Vagina (tissue), 2 donors: Measurements from ENCODE around the gene EDN1. TPM values are rescaled to one million over a fixed set of nuclear protein-coding genes. Genes with fewer than 3 reads are reported as not detected.

ENCODE experiments used
- DNase-seq, 2 donors: peaks; one replicate each; pipeline ENCODE4 v3.0.0-alpha.2; 2017; ENCODE audit errors: extremely low spot score in 2 of 2
- H3K27ac ChIP-seq: fragments of 200-600 bp; sonication (generic); one replicate; pipeline ENCODE4 v1.5.1; 2019
- H3K27me3 ChIP-seq: fragments of 200-600 bp; sonication (generic); one replicate; pipeline ENCODE4 v1.5.1; 2019
- H3K36me3 ChIP-seq, 2 donors: fragments of 200-600 bp; sonication (generic); one replicate each; pipeline ENCODE4 v1.5.1; 2017 to 2019
- H3K4me1 ChIP-seq: fragments of 200-600 bp; sonication (generic); one replicate; pipeline ENCODE4 v1.5.1; 2019
- H3K4me3 ChIP-seq, 2 donors: fragments of 200-600 bp; sonication (generic); 1 replicate in 1 of 2; 2 replicates in 1 of 2; pipeline ENCODE4 v1.5.1; 2016 to 2019
- H3K9me3 ChIP-seq: fragments of 200-600 bp; sonication (generic); one replicate; pipeline ENCODE4 v1.5.1; 2019
- CTCF ChIP-seq, 3 experiments: fragments of 450-650 bp in 2 of 3; fragments of 200-600 bp in 1 of 3; sonication (generic) in 1 of 3; IDR thresholded peaks; one replicate each; pipeline ENCODE4 v1.5.1; 2017 to 2019; ENCODE audit warnings: antibody characterized with exemption in 3 of 3, mild to moderate bottlenecking in 2 of 3, moderate library complexity in 2 of 3
- POLR2A ChIP-seq, 2 donors: fragments of 450-650 bp; IDR thresholded peaks; one replicate each; pipeline ENCODE4 v1.6.1; 2017; ENCODE audit warnings: antibody characterized with exemption in 2 of 2, mild to moderate bottlenecking in 2 of 2, moderate library complexity in 2 of 2
- POLR2AphosphoS5 ChIP-seq, 2 donors: sonication (generic); formaldehyde crosslinking; IDR thresholded peaks; one replicate each; pipeline ENCODE4 v1.9.0; 2017; ENCODE audit warnings: antibody characterized with exemption in 2 of 2, mild to moderate bottlenecking in 2 of 2, low read depth in 1 of 2; ENCODE audit not compliant: insufficient read depth in 1 of 2
- intact Hi-C: fragments of 100-400 bp; cut with DNase I; formaldehyde crosslinking; loops from one replicate; pipeline ENCODE4 v1.15.1; 2023
- total RNA-seq: library from RNA; depleted of rRNA; stranded (reverse); fragments of >200 nt; gene quantifications from one replicate; pipeline ENCODE4 v1.2.3, GENCODE V29; 2016

Gene EDN1
- total RNA-seq, 1 donor from 2014 or later = 7.1 TPM

- intact Hi-C loops = loop anchor here (10.0 kb wide), 1 partner anchor 307 kb away; no protein-coding TSS in a partner anchor
- no peak overlapping the region for H3K4me3 ChIP-seq
- H3K27ac ChIP-seq = no peak overlapping the region
- H3K9me3 ChIP-seq = no peaks in the 10 kb centered on the region
- H3K4me1 ChIP-seq = peaks cover 12% of the 10 kb centered on the region
- no peaks in the 10 kb centered on the region for H3K36me3 ChIP-seq
- no peak for DNase-seq
- TF ChIP-seq POLR2AphosphoS5 (IDR thresholded peaks at IDR 0.05; ENCODE audit: insufficient read depth in 1 of 2, low read depth in 1 of 2) (no peak), POLR2A (IDR thresholded peaks at IDR 0.05) (no peak), CTCF (IDR thresholded peaks at IDR 0.05) (no peak)
- no peaks in the 10 kb centered on the region for H3K27me3 ChIP-seq
Observed at GRCh38 chr6:12297363-12298016, 7.3 kb downstream of the EDN1 start.

- no peak overlapping the region for H3K27ac ChIP-seq
- no peaks in the 10 kb centered on the region for H3K9me3 ChIP-seq
- no peaks in the 10 kb centered on the region for H3K36me3 ChIP-seq
- no peaks in the 10 kb centered on the region for H3K27me3 ChIP-seq
- no peak for TF ChIP-seq CTCF (IDR thresholded peaks at IDR 0.05)
- TF ChIP-seq POLR2AphosphoS5 (IDR thresholded peaks at IDR 0.05; ENCODE audit: insufficient read depth in 1 of 2, low read depth in 1 of 2) = no peak
- no peak for TF ChIP-seq POLR2A (IDR thresholded peaks at IDR 0.05)
- intact Hi-C loops = loop anchor here (10.0 kb wide), 1 partner anchor 307 kb away; no protein-coding TSS in a partner anchor
- no peak for DNase-seq
- H3K4me1 ChIP-seq = peaks cover 12% of the 10 kb centered on the region
- no peak overlapping the region for H3K4me3 ChIP-seq
Observed at GRCh38 chr6:12298017-12298978, 8.1 kb downstream of the EDN1 start.

- TF ChIP-seq POLR2A (IDR thresholded peaks at IDR 0.05) (no peak), CTCF (IDR thresholded peaks at IDR 0.05) (no peak), POLR2AphosphoS5 (IDR thresholded peaks at IDR 0.05; ENCODE audit: insufficient read depth in 1 of 2, low read depth in 1 of 2) (no peak)
- intact Hi-C loops = loop anchor here (10.0 kb wide), 1 partner anchor 306 kb away; no protein-coding TSS in a partner anchor
- Histone ChIP-seq H3K36me3 (no peaks in the 10 kb centered on the region), H3K27ac (no peak overlapping the region), H3K4me3 (no peak overlapping the region), H3K27me3 (no peaks in the 10 kb centered on the region), H3K9me3 (no peaks in the 10 kb centered on the region), H3K4me1 (peaks cover 12% of the 10 kb centered on the region)
- no peak for DNase-seq
Observed at GRCh38 chr6:12298995-12299394, 8.8 kb downstream of the EDN1 start.

- Histone ChIP-seq H3K4me3 (no peak overlapping the region), H3K4me1 (peaks cover 8% of the 10 kb centered on the region), H3K9me3 (no peaks in the 10 kb centered on the region), H3K27ac (no peak overlapping the region), H3K27me3 (no peaks in the 10 kb centered on the region), H3K36me3 (no peaks in the 10 kb centered on the region)
- no peak for TF ChIP-seq POLR2A (IDR thresholded peaks at IDR 0.05)
- no peak for TF ChIP-seq CTCF (IDR thresholded peaks at IDR 0.05)
- DNase-seq = no peak
- intact Hi-C loops = no loop called here
Observed at GRCh38 chr6:12301018-12301417, 10.9 kb downstream of the EDN1 start.
